A172 (cell line): ENCODE measurements around the gene ABCD3. TPM values are rescaled to one million over a fixed set of nuclear protein-coding genes. Genes with fewer than 3 reads are reported as not detected.

Experiments
- DNase-seq: peaks from one replicate; pipeline ENCODE4 v3.0.0-alpha.2; 2015; ENCODE audit warnings: low spot score
- total RNA-seq: library from RNA; depleted of rRNA; stranded (reverse); fragments of >200 nt; shearing (Covaris generic); gene quantifications from 2 replicates; pipeline ENCODE4 v1.2.3, GENCODE V29; 2014

The ABCD3 gene
- total RNA-seq, 1 experiment from 2014 or later: 50.4 TPM

- DNase-seq: no peak
These were observed 108.2 kb downstream of the ABCD3 start for GRCh38 chr1:94526152-94526980.

GRCh38 chr1:94527447-94528031, 109.3 kb downstream of the ABCD3 start:
- DNase-seq: peak; percentile 49

GRCh38 chr1:94528299-94528698, 110.1 kb downstream of the ABCD3 start:
- no peak for DNase-seq

- no peak for DNase-seq
These were observed 110.6 kb downstream of the ABCD3 start for GRCh38 chr1:94528826-94529225.

GRCh38 chr1:94529416-94529815, 111.2 kb downstream of the ABCD3 start:
- no peak for DNase-seq

- no peak for DNase-seq
These were observed 112.2 kb downstream of the ABCD3 start for GRCh38 chr1:94530373-94530878.

- no peak for DNase-seq
These were observed 113.5 kb downstream of the ABCD3 start for GRCh38 chr1:94531664-94532063.

- peak; percentile 60 for DNase-seq
These were observed 113.9 kb downstream of the ABCD3 start for GRCh38 chr1:94532077-94532476.

- DNase-seq: no peak
These were observed 116.9 kb downstream of the ABCD3 start for GRCh38 chr1:94535095-94535494.

GRCh38 chr1:94535879-94536278, 117.7 kb downstream of the ABCD3 start:
- DNase-seq: no peak

- DNase-seq: no peak
These were observed 119.1 kb downstream of the ABCD3 start for GRCh38 chr1:94537254-94537653.

GRCh38 chr1:94538243-94538827, 120.1 kb downstream of the ABCD3 start:
- DNase-seq: no peak

- no peak for DNase-seq
These were observed 121.3 kb downstream of the ABCD3 start for GRCh38 chr1:94539496-94539895.

GRCh38 chr1:94540440-94541245, 122.5 kb downstream of the ABCD3 start:
- DNase-seq: no peak

- DNase-seq: peak; percentile 77
These were observed 123.3 kb downstream of the ABCD3 start, which contains the start of gene F3 for GRCh38 chr1:94541246-94542087. Gene F3, minus strand, starts transcription at chr1:94541759. Its CDS starts 123 bp downstream, at chr1:94541636.

- DNase-seq: peak; percentile 41
These were observed 124.1 kb downstream of the ABCD3 start for GRCh38 chr1:94542088-94542870.

GRCh38 chr1:94543001-94543400, 124.8 kb downstream of the ABCD3 start:
- DNase-seq: peak; percentile 56

GRCh38 chr1:94543893-94544635, 125.9 kb downstream of the ABCD3 start:
- no peak for DNase-seq
